SK-N-SH treated with all-trans-retinoic acid at 6 μM for 48 hours (cell line): Measurements from ENCODE around the gene OR7E24.

Experiments
- ARNTL ChIP-seq: fragments of 450-650 bp; formaldehyde crosslinking; IDR thresholded peaks from 2 replicates; pipeline ENCODE4 v1.5.0; 2020; ENCODE audit warnings: low read depth, mild to moderate bottlenecking, moderate library complexity, borderline replicate concordance
- OSR1 ChIP-seq: fragments of 250-450 bp; sonication (Bioruptor Pico); IDR thresholded peaks from 2 replicates; pipeline ENCODE4 v1.8.0; 2022; ENCODE audit warnings: moderate library complexity, mild to moderate bottlenecking, inconsistent platforms
- PATZ1 ChIP-seq: fragments of 250-450 bp; sonication (Bioruptor Pico); IDR thresholded peaks from 2 replicates; pipeline ENCODE4 v1.8.0; 2020; ENCODE audit warnings: mild to moderate bottlenecking, moderate library complexity, borderline replicate concordance
- RARB ChIP-seq: fragments of 250-450 bp; sonication (Bioruptor Pico); IDR thresholded peaks from 2 replicates; pipeline ENCODE4 v1.8.0; 2021; ENCODE audit warnings: mild to moderate bottlenecking, moderate library complexity
- TCF4 ChIP-seq: fragments of 250-450 bp; sonication (Bioruptor Pico); IDR thresholded peaks from 2 replicates; pipeline ENCODE4 v1.8.0; 2021; ENCODE audit warnings: mild to moderate bottlenecking, moderate library complexity, borderline replicate concordance
- TSHZ2 ChIP-seq: fragments of 250-450 bp; sonication (Bioruptor Pico); IDR thresholded peaks from 2 replicates; pipeline ENCODE4 v1.5.0; 2020; ENCODE audit warnings: mild to moderate bottlenecking, moderate library complexity
- ZFP3 ChIP-seq: fragments of 250-450 bp; sonication (Bioruptor Pico); IDR thresholded peaks from 2 replicates; pipeline ENCODE4 v1.5.0; 2020; ENCODE audit warnings: mild to moderate bottlenecking, moderate library complexity
- ZNF565 ChIP-seq: fragments of 450-650 bp; formaldehyde crosslinking; conservative IDR thresholded peaks from 2 replicates; pipeline ENCODE4 v1.5.0; 2020; ENCODE audit warnings: low read depth, mild to moderate bottlenecking, moderate library complexity

- TF ChIP-seq ARNTL (no peak), RARB (no peak), OSR1 (CRISPR knock-in tag) (no peak), ZFP3 (CRISPR knock-in tag) (no peak), PATZ1 (CRISPR knock-in tag) (no peak), ZNF565 (no peak), TCF4 (CRISPR knock-in tag) (no peak), TSHZ2 (no peak)
Observed at GRCh38 chr19:9296336-9296735, 45.6 kb downstream of the OR7E24 start.
